BJ (cell line): ENCODE measurements around the gene ARMH1. TPM values are rescaled to one million over a fixed set of nuclear protein-coding genes. Genes with fewer than 3 reads are reported as not detected.

Experiments
- CTCF ChIA-PET: fragments of 350-600 bp; formaldehyde crosslinking; extraction: SDS; loops from one replicate; lab custom pipeline; 2021; ENCODE audit warnings: antibody characterized with exemption, inconsistent platforms; lab: Yijun Ruan, JAX
- POLR2A ChIA-PET: fragments of 300-600 bp; sonication (Branson Sonifier 250); formaldehyde crosslinking; extraction: SDS; loops from one replicate; lab custom pipeline; 2021; ENCODE audit warnings: antibody characterized with exemption; lab: Charles Lee
- DNase-seq: peaks from one replicate; pipeline ENCODE4 v3.0.0-alpha.2; 2011; ENCODE audit warnings: low read depth
- H3K27me3 ChIP-seq: 2 replicates; pipeline ENCODE4 v1.6.0; 2011; ENCODE audit warnings: low read length; ENCODE audit not compliant: control insufficient read depth, insufficient read depth
- H3K36me3 ChIP-seq: 2 replicates; pipeline ENCODE4 v1.5.1; 2011; ENCODE audit warnings: low read length; ENCODE audit not compliant: control insufficient read depth, insufficient read depth
- H3K4me3 ChIP-seq: 2 replicates; pipeline ENCODE4 v1.5.1; 2011; ENCODE audit warnings: low read depth, mild to moderate bottlenecking, control low read depth, low read length
- polyA plus RNA-seq: library from polyadenylated mRNA; depleted of rRNA; stranded (reverse); fragments of >200 nt; gene quantifications from 2 replicates; pipeline ENCODE4 v1.2.3, GENCODE V29; 2011
- TF ChIP-seq, protein P1 (sequence below): IDR thresholded peaks from 2 replicates; pipeline ENCODE4 v1.5.1; 2011; ENCODE audit warnings: low read depth, mild to moderate bottlenecking, control low read depth, inconsistent platforms, low read length, moderate library complexity; ENCODE audit not compliant: insufficient read depth

ARMH1 gene
- polyA plus RNA-seq, 1 experiment, result 0.86 TPM

DNA sequence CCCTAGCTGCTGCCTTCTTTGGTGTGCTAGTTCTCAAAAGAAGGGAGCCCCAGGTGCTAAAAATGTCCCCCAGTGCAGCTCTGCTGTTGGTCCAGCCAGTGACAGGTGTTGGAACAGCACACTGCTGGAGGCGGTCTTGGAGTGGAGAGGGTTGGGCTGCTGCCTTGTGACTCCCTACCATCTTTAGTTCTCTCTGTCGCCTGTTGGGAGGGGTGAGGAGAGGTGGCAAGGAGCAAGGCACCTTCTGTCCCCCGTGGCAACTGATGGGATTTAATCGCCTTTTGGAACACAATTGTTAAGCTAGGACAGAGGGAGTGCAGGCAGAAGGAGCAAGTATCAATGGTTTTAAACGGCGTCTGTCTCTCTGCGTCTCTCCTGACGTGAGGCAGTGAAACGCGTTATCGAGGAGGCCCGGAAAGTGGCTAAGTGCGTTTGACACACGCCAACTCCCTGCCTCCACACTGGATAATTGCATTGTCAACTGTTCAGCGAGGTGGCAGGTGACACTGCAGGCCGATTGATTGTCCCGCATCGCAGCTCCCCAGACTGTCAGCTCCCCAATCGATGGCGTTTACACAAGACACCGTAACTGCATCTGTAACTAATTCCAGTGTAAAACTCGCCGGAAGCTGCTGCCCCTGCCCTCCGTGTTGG is 34.2 kb upstream of the ARMH1 start:
- ChIA-PET POLR2A (no interaction called here), CTCF (interaction anchor here (0.9 to 13.4 kb wide), 4 partner anchors 8 to 45 kb away, joined by 3 to 192 read pairs (median 26); no protein-coding TSS in a partner anchor)
- TF ChIP-seq, protein P1, sequence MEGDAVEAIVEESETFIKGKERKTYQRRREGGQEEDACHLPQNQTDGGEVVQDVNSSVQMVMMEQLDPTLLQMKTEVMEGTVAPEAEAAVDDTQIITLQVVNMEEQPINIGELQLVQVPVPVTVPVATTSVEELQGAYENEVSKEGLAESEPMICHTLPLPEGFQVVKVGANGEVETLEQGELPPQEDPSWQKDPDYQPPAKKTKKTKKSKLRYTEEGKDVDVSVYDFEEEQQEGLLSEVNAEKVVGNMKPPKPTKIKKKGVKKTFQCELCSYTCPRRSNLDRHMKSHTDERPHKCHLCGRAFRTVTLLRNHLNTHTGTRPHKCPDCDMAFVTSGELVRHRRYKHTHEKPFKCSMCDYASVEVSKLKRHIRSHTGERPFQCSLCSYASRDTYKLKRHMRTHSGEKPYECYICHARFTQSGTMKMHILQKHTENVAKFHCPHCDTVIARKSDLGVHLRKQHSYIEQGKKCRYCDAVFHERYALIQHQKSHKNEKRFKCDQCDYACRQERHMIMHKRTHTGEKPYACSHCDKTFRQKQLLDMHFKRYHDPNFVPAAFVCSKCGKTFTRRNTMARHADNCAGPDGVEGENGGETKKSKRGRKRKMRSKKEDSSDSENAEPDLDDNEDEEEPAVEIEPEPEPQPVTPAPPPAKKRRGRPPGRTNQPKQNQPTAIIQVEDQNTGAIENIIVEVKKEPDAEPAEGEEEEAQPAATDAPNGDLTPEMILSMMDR, result no peak
- no peak for DNase-seq
- H3K36me3 ChIP-seq, result peaks cover 38% of the 10 kb centered on the region
- H3K27me3 ChIP-seq, result no peaks in the 10 kb centered on the region
- no peak overlapping the region for H3K4me3 ChIP-seq

DNA sequence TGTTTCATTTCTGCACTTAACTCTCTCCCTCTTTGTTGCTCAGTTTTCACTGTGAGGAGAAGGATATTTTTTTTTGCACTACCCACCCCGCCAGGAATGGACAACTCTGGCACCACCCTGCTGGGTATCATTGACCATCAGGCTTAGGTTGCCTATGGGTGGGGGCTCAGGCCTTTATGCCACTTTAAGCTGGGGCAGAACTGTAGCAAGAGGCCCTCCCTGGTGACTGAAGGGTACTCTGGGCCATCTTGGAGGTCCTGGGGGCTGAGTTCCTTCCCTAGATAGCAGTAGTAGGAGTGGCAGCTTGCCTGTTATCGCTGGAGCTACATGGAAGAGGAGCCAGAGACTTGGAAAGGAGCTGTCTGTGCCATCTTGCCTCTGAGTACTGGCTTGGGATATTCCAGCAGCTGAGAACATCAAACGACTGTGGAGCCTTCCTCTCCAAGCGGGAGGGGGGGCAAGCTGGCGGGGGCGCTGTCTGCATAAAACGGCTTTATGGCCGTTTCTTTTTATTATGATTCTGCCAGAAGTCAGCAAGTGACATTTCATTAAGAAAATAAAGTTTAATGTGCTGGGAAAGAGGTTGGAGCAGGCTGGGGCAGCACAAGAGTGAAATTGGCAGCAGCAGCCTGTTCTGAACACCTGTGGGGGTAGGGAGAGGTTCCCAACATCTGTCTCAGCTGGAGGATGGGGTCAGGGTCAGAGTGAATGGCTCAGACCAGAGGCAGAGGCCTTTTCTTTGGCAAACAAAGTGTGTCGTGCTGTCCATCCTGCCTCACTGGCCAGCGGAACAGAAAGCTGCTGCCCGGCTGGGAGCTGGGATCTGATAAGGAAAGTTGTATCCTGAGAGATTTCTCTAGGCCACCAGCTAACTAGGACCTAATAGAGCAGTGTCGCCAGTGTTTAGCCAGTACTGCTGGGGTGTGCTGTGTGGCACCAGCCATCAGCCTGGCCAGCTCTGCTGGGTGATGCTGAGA is 33.1 kb upstream of the ARMH1 start:
- no peaks in the 10 kb centered on the region for H3K27me3 ChIP-seq
- TF ChIP-seq, protein P1, result no peak
- no peak for DNase-seq
- H3K4me3 ChIP-seq, result no peak overlapping the region
- ChIA-PET POLR2A (interaction anchor here (0.6 kb wide), 1 partner anchor 90 kb away, joined by 7 read pairs; no protein-coding TSS in a partner anchor), CTCF (interaction anchor here (1.0 to 13.4 kb wide), 4 partner anchors 9 to 32 kb away, joined by 4 to 192 read pairs (median 26); no protein-coding TSS in a partner anchor)
- H3K36me3 ChIP-seq, result peaks cover 36% of the 10 kb centered on the region

DNA sequence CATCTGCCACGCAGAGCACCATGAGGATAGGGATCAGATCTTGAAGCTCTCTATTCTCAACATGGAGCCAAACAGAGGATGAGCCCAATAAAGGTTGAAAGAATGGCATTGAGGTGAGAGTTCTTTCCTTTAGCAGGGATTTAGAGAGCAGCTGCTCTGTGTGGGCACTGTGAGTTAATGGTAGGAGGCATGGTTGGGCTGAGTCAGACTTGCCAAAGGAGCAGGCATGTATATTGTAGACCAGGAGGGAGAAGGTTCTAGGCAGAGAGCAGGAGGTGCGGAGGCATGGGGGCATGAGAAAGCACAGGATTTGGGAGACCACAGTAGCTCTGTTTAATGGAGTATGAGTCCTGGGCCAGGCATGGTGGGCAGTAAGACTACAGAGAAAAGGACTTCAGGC is 32.3 kb upstream of the ARMH1 start:
- Histone ChIP-seq H3K36me3 (peaks cover 36% of the 10 kb centered on the region), H3K27me3 (no peaks in the 10 kb centered on the region), H3K4me3 (no peak overlapping the region)
- CTCF ChIA-PET, result interaction anchor here (1.0 to 13.4 kb wide), 7 partner anchors 8 to 425 kb away, joined by 3 to 192 read pairs (median 4); no protein-coding TSS in a partner anchor
- TF ChIP-seq, protein P1, result no peak
- DNase-seq, result no peak
- POLR2A ChIA-PET, result no interaction called here

DNA sequence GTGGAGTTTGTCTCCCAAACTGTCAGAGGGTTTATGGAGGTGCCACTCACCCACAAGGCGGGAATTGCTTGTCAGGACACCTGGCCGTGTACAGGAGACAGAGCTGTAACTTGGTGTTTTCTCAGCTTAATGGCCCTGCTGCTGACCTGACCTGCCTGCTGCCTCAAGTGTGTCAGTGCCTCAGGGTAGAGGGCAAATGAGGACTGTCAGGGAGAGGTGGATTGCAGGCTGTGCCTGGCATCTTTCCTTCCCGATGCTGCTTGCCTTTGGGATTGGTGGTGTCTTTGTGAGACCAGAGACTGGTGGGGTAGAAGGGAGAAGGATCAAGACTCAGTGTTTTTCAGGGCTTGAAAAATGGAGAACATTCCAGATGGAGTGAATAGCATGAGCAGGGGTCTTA is 31.6 kb upstream of the ARMH1 start:
- no peak for DNase-seq
- peaks cover 35% of the 10 kb centered on the region for H3K36me3 ChIP-seq
- H3K27me3 ChIP-seq, result no peaks in the 10 kb centered on the region
- ChIA-PET CTCF (interaction anchor here (0.8 to 13.4 kb wide), 8 partner anchors 7 to 425 kb away, joined by 3 to 192 read pairs (median 4); no protein-coding TSS in a partner anchor), POLR2A (no interaction called here)
- no peak overlapping the region for H3K4me3 ChIP-seq
- TF ChIP-seq, protein P1, result no peak
